T1000 (cell line): ENCODE measurements around the gene ATP5PB.

Experiments used
- DNase-seq: peaks from one replicate; lab custom pipeline; 2025; ENCODE audit warnings: mixed read lengths; lab: John Stamatoyannopoulos, UW

ATP5PB gene

DNA sequence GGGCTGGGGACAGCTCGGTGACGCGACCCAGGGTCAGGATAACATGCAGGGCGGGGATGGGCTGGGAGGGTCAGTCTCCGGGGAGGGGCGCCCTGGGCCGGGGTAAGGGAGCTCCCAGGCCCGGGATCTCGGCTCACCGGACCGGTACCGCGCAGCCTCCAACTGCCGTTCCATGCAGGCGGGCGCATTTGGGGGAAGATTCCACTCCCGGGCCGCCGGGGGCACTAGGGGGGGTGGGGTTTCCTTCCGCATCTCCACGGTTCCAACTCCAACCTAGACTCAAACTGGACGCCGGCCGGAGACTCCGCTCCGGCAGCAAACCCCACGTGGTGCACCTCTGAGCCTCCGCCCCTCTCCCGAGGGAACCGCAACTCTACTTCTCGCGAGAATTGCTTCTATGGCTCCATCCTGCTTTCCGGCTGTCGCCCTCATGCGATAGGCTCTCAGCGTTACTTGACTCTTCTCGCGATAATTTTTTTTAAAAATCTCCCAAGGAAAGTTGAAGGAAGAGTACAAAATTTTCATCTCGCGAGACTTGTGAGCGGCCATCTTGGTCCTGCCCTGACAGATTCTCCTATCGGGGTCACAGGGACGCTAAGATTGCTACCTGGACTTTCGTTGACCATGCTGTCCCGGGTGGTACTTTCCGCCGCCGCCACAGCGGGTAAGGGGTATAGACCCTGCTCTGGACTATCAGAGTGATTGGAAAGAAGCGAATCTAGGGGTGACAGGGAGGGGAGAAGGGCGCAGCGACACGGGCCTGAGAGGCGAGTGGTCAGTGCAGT, at the start of gene ATP5PB, which contains the start of gene WDR77:
Gene ATP5PB, plus strand, starts transcription at position 547 of the 785 bp plus-strand sequence. Its CDS starts 78 bp downstream, at position 625.
Gene WDR77, minus strand, starts transcription at position 339 of the 785 bp plus-strand sequence. Its CDS starts 87 bp downstream, at position 252.
- DNase-seq = peak; percentile 94

GRCh38 chr1:111399792-111400610, 49.3 kb upstream of the ATP5PB start:
- DNase-seq = peak; percentile 29

DNA sequence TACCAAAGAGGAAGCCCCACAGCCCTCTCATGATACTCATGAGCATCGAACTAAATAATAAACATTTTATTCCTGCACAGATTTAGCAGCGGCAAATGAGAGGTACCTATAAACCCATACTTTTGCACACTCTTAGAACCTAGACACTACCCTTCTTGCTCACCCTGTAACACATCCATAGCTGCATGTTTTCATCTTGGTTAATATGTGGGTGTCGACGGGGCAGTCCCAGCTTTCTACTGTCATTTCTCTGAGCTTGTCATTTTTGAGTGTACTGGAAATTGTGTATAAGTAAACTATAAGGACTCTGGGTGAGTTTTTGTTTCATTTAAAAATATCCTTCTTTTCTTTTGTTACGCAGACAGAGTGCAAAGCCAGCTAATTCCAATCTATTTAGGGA, 47.2 kb upstream of the ATP5PB start:
- no peak for DNase-seq

DNA sequence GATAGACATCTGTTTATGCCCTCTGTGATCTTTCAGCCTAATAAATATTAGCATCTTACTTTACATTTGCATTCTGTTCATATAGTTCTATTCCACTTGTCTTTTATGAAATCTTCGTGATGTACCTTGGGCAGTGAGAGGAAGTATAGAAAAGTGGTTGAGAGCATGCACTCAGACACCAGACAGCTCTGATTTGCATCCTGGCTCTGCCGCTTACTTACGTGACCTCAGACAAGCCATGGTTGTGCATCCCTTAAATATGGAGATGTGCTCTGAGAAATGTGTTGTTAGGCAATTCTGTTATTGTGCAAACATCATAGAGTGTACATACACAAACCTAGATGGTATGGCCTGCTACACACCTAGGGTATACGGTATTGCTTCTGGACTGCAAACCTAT, 44.7 kb upstream of the ATP5PB start:
- DNase-seq = no peak

DNA sequence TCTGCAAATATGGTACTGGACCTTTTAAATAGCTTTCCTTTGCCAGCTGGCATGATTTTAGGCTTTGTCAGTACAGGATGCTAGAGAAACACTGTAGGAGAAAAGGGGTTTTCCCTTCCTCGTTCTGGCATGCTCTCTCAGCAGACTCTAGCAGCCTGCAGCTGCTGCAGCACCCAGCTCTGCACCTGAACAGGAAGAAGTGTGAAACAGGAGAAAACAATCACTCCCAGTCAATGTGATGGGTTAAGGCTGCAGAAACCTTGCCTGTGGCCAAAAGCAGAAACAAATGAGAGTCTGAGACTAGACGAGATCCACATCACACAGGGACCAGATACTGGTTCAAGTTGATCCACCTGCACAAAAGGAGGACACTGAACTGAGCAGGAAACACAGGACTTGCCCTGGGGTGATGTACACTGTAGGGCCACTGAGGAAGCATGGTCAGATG, 42.9 kb upstream of the ATP5PB start:
- DNase-seq = no peak

- DNase-seq = no peak
Observed at GRCh38 chr1:111407301-111407700, 42.0 kb upstream of the ATP5PB start.

DNA sequence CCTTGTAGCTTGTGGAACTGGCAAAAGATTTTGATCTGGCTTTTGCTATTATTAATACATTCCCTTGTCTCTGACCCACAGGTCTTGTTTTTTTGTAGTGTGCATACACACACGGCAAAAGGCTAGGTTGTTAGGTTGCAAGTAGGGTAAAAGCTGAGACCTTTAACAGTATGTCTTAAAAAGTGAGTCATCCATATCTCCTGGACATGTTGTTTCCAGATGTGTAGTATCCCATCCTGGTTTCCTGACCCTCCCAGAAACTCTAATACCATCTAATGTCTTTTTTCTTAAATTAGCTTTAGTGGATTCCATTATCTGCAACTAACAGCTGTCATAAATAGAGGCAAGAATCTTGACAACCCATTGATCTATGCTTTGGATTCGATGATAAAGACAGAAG, 36.4 kb upstream of the ATP5PB start:
- DNase-seq = no peak

DNA sequence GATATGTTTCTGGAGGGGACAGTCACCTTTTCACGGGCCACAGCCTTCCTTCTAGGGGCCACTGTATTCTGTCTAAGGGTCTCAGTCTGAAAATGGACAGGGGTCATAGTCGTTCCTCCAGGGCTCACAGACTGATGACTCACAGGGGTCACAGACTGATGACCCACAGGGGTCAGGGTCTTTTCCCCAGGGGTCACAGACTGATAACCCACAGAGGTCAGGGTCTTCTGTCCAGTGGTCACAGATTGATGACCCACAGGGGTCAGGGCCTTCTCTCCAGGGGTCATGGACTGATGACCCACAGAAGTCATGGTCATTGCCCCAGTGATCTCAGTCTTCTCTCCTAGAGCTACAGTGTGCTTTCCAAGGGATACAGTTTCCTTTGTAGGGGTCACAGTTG, 34.5 kb upstream of the ATP5PB start:
- no peak for DNase-seq

DNA sequence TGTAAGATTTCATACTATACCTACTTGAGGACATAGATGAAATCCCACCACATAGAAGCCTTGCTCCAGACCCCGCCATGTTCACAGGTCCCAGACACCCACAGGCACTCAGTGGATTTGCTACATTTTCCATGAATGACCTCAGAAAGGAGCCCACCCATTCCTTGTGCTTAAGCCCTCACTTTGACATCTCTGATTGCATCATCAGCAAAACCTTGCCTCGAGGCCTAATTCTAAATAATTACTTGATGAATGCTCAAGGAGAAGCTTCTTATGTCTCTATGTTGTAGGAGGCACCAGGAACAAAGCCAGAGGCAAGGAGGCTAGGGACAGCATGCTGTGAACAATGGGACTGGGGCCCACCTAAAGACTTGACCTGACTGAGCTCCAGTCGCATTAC, 33.8 kb upstream of the ATP5PB start:
- no peak for DNase-seq

DNA sequence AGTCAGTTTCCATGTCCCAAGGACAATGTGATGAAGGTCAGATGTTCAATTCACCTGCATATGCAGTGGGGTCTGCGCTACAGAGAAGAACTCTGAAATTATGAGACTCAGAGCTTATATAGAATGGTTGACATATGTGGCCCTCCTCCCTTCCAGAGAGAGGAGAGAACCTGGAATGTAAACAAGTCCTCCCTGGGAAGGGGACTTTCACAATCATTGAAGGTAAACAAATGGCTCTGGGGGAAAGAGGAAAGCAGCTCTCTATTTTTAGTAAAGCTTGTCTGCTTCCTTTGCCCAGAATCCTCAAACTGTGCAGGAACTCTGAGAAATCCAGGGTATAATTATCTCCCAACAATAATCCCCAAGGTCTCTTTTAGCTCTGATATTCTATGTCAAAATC, 31.5 kb upstream of the ATP5PB start:
- no peak for DNase-seq

DNA sequence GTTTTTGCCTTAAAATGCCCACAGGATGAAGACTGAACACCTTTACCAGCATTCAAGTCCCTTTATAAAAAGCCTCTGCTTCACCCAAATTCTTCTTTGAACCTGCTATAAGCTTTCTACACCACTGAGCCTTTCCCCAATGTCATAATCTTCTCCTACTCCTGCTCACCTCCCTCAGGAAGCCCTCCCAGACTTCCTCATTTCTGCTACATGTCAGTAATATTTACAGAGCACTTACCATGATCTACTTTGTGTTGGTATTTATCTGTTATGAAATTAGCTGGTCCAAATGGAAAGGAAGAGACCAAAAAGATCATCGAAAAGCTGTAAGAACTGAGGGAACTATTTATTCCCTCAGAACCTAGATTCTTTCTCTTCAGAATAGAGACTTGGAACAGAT, 30.2 kb upstream of the ATP5PB start:
- DNase-seq = no peak

GRCh38 chr1:111420377-111420776, 28.9 kb upstream of the ATP5PB start:
- no peak for DNase-seq

DNA sequence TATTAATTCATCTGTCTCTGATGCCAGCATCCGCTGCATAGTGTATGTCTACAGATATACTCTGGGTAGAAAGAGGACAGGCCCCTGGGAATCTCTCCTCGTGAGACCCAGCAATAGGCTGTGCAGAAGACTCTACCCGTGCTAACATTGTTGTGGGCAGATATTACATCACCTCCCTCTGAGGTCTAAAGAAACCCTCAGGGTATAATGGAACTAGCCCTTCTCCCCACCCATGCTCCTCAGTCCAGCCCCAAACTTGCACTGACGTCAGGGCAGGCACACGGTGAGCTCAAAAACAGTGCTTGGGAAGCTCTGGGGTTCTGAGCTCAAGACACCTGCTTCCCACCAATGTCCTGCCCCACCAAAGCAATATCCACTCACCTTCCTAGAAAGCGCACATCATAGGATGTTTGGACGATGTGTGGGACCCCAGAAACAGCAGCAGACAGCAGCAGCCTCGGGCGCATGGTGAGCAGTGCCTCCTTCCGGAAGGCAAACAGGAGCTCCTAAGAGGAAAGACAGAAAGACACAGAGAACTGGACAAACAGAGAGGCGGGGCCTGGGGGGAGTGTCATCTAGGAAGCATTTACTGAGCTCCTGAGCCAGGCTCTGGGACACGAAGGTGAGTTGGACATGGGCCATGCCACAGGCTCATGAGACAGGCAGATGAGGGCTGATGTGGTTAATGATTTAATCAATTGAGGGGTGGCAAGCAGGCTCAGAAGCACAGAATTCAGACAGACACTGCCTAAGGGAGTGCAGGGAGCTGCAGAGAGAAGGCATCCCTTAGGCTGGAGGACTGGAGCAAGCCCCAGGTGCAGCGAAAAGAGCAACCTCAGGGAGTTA, 26.5 kb upstream of the ATP5PB start:
- no peak for DNase-seq

DNA sequence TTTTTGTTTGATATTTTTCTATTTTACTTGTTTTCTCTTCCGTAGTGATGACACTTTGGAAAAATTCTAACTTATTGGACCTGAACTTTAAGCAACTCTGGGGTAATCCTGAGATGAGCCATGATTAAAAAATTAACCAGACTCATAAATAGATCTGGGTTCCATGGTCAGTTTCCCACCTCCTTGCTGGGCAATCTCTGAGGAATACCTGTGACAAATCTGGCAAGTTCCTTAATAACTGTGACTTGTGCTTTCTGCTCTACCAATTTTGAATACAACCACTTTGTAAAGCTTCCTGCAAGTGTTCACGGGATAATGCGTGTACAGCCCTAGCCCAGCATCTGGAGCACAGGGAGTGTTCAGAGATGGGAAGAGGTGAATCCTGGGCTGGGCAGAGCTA, 25.0 kb upstream of the ATP5PB start:
- DNase-seq = no peak

- DNase-seq = no peak
Observed at GRCh38 chr1:111436726-111437125, 12.5 kb upstream of the ATP5PB start.

DNA sequence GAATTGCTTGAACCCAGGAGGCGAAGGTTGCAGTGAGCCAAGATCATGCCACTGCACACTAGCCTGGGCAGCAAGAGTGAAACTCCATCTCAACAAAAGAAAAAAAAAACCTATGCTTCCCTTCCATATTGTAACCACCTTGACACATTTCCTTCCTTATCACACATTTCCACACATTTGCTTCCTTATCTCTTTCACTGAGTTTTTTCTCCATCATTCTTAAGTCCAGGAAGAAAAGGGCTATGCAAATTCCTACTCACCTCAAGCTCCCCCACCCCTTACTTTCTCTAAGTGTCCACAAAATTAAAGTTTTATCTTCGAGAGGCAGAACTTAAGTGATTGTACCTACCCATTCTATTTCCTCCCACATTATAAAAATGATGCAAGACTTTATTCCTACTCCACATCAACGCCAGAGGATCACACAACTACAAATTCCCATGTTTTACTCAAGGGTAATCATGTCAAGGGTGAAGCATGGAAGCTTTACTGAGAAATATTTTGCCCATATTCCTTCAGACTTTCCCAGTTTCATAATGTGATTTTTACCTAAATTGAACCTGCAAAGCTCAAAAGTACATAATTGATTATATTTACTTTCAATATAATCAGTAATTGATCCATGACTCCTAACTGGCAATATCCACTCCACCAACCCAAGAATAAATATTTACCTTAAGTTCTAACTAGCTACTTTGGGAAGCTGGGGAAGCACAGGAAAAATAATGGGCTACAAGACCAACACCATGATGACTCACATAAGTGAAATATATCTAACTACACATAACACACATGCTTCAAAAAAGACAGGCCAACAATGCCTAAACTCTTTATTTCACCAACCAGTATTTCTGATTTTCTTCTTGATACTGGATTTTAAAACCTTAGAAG, 9.6 kb upstream of the ATP5PB start:
- no peak for DNase-seq

- no peak for DNase-seq
Observed at GRCh38 chr1:111441573-111442192, 7.6 kb upstream of the ATP5PB start.

GRCh38 chr1:111442457-111442856, 6.8 kb upstream of the ATP5PB start:
- no peak for DNase-seq

DNA sequence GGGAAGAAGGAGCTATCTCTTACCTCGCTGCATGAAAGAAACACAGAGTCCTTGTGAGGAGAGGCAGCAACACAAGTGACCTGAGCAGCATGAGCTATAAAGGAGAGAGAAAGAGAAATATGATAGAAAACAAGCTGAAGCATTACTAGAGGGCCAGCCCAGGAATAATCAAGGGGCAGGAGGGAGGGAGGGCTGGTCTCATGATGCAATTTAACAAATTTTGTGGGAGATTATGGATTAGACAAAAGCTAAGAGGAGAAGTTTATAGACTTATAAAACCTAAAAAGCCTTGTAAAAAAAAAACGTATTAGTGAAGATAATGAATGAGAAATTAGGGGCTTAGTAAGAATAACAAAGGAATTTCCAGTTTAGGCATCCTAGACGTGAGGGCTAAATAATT, 5.2 kb upstream of the ATP5PB start:
- DNase-seq = no peak

DNA sequence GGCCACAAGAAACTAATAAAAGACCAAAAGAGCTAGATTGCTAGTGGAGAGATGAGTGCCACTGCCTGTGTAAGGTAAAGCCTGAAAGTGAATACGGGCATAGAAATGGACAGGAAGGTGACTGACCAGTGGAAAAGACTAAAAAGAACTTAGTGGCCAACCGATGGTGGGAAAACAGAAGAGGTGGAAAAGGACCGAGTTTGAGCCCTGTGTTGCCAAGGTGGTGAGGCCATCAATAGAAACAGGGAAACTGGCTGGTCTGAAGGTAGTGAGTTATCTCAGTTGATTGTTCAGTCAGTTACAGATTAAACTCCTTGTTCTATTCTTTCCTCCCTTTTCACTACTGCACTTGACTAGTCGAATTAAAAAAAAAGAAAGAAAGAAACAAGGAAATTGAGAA, 2.7 kb upstream of the ATP5PB start:
- DNase-seq = no peak
